Stimulated activated CD8-positive, alpha-beta memory T cell treated with anti-CD3 and anti-CD28 coated beads, Interleukin-7, amount 100 ng/mL, for 48 hours (primary cell): ENCODE results near the gene NUTM2D.
"Not testable (repeated sequence)": the region's sequence is repeated elsewhere in the genome, so short reads cannot be mapped to it uniquely, and the experiment has no call there.

Source experiments
- DNase-seq, 2 donors: peaks; one replicate each; pipeline ENCODE4 v3.0.0-alpha.2; 2020; ENCODE audit warnings: low read depth in 1 of 2; ENCODE audit errors: extremely low read depth in 1 of 2

NUTM2D gene

GRCh38 chr10:87374091-87374490, 16.5 kb downstream of the NUTM2D start:
- DNase-seq: not testable (repeated sequence)

GRCh38 chr10:87379115-87379514, 21.6 kb downstream of the NUTM2D start:
- DNase-seq: not testable (repeated sequence)

GRCh38 chr10:87383149-87383857, 25.8 kb downstream of the NUTM2D start:
- not testable (repeated sequence) for DNase-seq

- DNase-seq: not testable (repeated sequence)
These were observed 26.7 kb downstream of the NUTM2D start for GRCh38 chr10:87384283-87384682.

- not testable (repeated sequence) for DNase-seq
These were observed 28.3 kb downstream of the NUTM2D start for GRCh38 chr10:87385762-87386360.

- not testable (repeated sequence) for DNase-seq
These were observed 33.8 kb downstream of the NUTM2D start for GRCh38 chr10:87391360-87391759.

- not testable (repeated sequence) for DNase-seq
These were observed 38.7 kb downstream of the NUTM2D start for GRCh38 chr10:87396206-87396605.

- not testable (repeated sequence) for DNase-seq
These were observed 40.9 kb downstream of the NUTM2D start for GRCh38 chr10:87398436-87398835.

- not testable (repeated sequence) for DNase-seq
These were observed 50.2 kb downstream of the NUTM2D start for GRCh38 chr10:87407516-87408467.

- DNase-seq: not testable (repeated sequence)
These were observed 56.4 kb downstream of the NUTM2D start for GRCh38 chr10:87413921-87414320.
